Activated B cell treated with CpG ODN at 0.5 μM for 24 hours (primary cell): ENCODE results near the gene IRS2. TPM values are rescaled to one million over a fixed set of nuclear protein-coding genes. Genes with fewer than 3 reads are reported as not detected.

ENCODE experiments used
- ATAC-seq: fragments of 200-7000 bp; cut with Tn5 transposase; one replicate; pipeline ENCODE4 v1.10.0; 2021; ENCODE audit warnings: low read depth, mild to moderate bottlenecking, moderate library complexity
- CTCF ChIA-PET: fragments of 350-600 bp; sonication (Branson Sonifier 250); formaldehyde crosslinking; loops from one replicate; lab custom pipeline; 2021; ENCODE audit warnings: antibody characterized with exemption; lab: Charles Lee
- POLR2A ChIA-PET: fragments of 350-600 bp; sonication (Branson Sonifier 250); formaldehyde crosslinking; loops from one replicate; lab custom pipeline; 2021; ENCODE audit warnings: antibody characterized with exemption; lab: Charles Lee
- DNase-seq: peaks from one replicate; pipeline ENCODE4 v3.0.0; 2022
- H3K27ac Mint-ChIP-seq: one replicate; pipeline ENCODE4 v1.8.0; 2020; ENCODE audit warnings: mixed read lengths
- H3K27me3 Mint-ChIP-seq: one replicate; pipeline ENCODE4 v1.8.0; 2021; ENCODE audit warnings: mixed read lengths
- H3K36me3 Mint-ChIP-seq: one replicate; pipeline ENCODE4 v1.8.0; 2021; ENCODE audit warnings: low read depth, mixed read lengths
- H3K4me1 Mint-ChIP-seq: one replicate; pipeline ENCODE4 v1.8.0; 2021; ENCODE audit warnings: mixed read lengths
- H3K4me3 Mint-ChIP-seq: one replicate; pipeline ENCODE4 v1.8.0; 2020; ENCODE audit warnings: mild to moderate bottlenecking, mixed read lengths
- H3K9me3 Mint-ChIP-seq: one replicate; pipeline ENCODE4 v1.8.0; 2020; ENCODE audit warnings: mixed read lengths
- intact Hi-C: fragments of 100-400 bp; cut with micrococcal nuclease; formaldehyde crosslinking; loops from one replicate; pipeline ENCODE4 v1.15.1; 2024
- total RNA-seq: library from RNA; stranded (reverse); gene quantifications from 2 replicates; pipeline ENCODE4 v1.2.3, GENCODE V29; 2022
- TF ChIP-seq, protein P1 (sequence below): fragments of 200-600 bp; IDR thresholded peaks from one replicate; pipeline ENCODE4 v1.8.0; 2022; ENCODE audit warnings: antibody characterized with exemption, mild to moderate bottlenecking

Gene IRS2
- total RNA-seq, 1 donor from 2014 or later: 4.2 TPM

DNA sequence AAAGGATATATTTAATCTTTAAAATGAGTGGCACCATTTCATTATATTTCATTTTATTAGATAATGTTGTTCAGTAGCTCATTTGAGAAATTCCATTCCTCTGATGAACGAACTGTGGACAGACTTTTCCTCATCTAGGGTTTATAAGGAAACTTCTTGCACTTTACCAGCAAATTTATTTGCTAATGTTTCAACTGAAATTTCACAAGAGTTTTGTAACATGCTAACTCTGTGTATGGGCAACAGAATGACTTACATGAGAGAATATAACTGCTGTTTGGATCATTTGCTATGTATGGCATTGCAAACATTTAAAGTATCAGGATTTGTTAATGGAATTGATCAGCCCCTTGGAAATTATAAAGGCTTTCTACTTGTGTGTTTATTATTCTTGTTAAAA lies 3.7 kb upstream of the IRS2 start:
- ChIA-PET POLR2A (no interaction called here), CTCF (interaction anchor here (2.3 kb wide), 1 partner anchor 829 kb away, joined by 10 read pairs; no protein-coding TSS in a partner anchor)
- ATAC-seq (no peak), DNase-seq (no peak)
- TF ChIP-seq, protein P1, sequence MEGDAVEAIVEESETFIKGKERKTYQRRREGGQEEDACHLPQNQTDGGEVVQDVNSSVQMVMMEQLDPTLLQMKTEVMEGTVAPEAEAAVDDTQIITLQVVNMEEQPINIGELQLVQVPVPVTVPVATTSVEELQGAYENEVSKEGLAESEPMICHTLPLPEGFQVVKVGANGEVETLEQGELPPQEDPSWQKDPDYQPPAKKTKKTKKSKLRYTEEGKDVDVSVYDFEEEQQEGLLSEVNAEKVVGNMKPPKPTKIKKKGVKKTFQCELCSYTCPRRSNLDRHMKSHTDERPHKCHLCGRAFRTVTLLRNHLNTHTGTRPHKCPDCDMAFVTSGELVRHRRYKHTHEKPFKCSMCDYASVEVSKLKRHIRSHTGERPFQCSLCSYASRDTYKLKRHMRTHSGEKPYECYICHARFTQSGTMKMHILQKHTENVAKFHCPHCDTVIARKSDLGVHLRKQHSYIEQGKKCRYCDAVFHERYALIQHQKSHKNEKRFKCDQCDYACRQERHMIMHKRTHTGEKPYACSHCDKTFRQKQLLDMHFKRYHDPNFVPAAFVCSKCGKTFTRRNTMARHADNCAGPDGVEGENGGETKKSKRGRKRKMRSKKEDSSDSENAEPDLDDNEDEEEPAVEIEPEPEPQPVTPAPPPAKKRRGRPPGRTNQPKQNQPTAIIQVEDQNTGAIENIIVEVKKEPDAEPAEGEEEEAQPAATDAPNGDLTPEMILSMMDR: no peak
- Mint-ChIP-seq H3K27me3 (peaks cover 9% of the 10 kb centered on the region), H3K9me3 (no peaks in the 10 kb centered on the region), H3K36me3 (no peaks in the 10 kb centered on the region), H3K27ac (no peak overlapping the region), H3K4me1 (no peaks in the 10 kb centered on the region), H3K4me3 (no peak overlapping the region)
- intact Hi-C loops: no loop called here

DNA sequence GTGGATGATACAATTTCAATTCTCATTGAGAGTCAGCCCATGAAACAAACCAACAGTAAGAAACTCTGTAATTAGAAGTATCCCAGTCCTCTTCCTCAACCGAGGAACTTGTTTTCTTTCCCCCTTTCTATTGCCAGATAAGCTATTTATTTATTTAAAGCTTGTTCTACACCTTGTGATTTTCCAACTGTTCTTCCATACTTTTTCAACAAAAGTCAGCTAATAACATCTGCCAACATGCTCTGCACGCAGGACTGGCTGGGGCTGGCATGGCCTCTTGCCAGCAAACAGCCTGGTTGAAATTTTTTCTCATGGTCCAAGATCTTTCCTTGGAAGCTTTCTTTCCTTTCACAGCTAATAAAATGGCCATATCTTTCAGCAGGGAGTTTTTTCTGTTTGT lies 2.9 kb upstream of the IRS2 start:
- no peak for DNase-seq
- Mint-ChIP-seq H3K4me1 (no peaks in the 10 kb centered on the region), H3K27me3 (peaks cover 8% of the 10 kb centered on the region), H3K4me3 (no peak overlapping the region), H3K9me3 (no peaks in the 10 kb centered on the region), H3K36me3 (no peaks in the 10 kb centered on the region), H3K27ac (no peak overlapping the region)
- ATAC-seq: no peak
- TF ChIP-seq, protein P1: no peak
- ChIA-PET CTCF (interaction anchor here (2.3 kb wide), 1 partner anchor 828 kb away, joined by 10 read pairs; no protein-coding TSS in a partner anchor), POLR2A (no interaction called here)
- intact Hi-C loops: loop anchor here (5.0 to 10.0 kb wide), 4 partner anchors 926 to 1522 kb away; partner anchors contain the start of genes ANKRD10, ING1 and TNFSF13B

DNA sequence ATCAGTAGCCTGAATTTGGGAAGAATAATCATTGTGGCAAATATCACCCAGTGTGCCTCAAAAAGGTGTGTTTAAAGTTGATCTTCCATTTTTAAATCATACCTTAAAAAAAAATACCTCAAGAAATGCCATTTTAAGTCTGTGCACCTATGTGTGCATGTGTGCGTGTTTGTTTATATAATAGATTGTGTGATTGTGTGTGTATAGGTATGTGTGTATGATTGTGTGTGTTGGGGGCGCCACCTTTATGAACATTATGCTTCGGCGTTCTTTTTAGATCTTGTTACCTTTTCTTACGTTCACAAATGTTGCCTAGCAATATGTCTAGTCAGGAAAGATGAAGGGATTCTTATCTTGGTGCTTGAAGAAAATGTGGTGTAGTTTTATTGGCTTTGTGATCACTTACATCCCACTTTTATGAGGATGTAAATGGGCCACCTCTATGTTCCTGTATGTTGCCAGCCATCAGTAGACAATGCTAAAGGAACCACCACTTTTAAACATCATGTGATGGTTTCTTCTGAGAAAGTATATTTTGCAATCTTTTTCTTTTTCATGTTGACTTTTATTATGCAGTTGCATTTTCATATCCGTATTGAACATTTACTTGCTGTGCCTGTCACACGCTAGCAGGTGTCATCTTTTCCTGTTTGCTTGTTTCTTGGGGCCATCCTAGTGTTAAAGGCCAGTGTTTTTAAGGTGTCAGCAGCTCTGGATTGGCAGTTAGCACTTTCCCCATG lies 2.2 kb upstream of the IRS2 start:
- POLR2A ChIA-PET: no interaction called here
- ATAC-seq (no peak), DNase-seq (no peak)

DNA sequence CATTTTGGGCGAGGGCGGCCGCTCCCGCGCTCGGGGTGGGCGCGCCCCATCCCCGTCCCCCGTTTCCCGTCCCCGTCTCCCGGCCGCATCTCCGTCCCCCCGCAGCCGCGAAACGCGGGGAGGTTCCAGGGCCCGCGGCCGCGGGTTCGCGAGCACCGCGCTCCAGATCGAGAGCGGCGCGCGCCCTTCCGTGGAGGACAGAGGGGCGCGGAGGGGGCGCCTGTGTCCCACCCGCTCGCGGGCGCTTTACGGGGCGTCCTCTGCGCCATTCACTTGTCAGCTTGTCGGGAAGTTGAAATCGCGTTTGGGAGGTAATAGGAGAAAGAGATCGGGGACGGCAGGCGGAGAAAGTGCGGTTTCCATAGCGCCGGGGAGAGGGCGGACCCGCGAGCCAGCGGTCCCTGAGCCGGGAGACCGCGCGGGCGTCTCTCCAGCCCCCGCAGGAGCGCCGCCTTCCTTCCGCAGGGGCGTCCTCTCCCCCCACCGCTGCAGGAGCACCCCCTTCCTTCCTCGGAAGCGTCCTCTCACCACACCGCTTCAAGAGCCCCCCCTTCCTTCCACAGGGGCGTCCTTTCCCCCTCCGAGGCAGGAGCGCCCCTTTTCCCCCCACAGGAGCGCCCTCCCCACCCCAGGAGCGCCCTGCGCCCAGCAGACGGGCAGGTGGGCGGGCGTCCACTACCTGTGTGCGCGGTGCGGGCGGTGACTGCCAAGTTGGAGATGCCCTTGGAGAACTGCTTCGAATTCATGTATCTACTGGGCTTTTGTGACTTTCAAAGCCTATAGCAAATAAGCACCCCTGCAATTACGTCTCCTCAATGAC lies 962 bp upstream of the IRS2 start:
- TF ChIP-seq, protein P1: no peak
- peaks cover 4% of the 10 kb centered on the region for H3K27me3 Mint-ChIP-seq
- H3K27ac Mint-ChIP-seq: peak overlapping the region; percentile 46
- H3K9me3 Mint-ChIP-seq: no peaks in the 10 kb centered on the region
- intact Hi-C loops: loop anchor here (2.0 to 10.0 kb wide), 5 partner anchors 927 to 1573 kb away; partner anchors contain the start of genes ANKRD10, ING1, LIG4 and TNFSF13B
- H3K4me3 Mint-ChIP-seq: peak overlapping the region; percentile 86
- no peaks in the 10 kb centered on the region for H3K4me1 Mint-ChIP-seq
- DNase-seq (peak; percentile 31), ATAC-seq (no peak)
- no peaks in the 10 kb centered on the region for H3K36me3 Mint-ChIP-seq
- POLR2A ChIA-PET: interaction anchor here (0.6 to 1.3 kb wide), 3 partner anchors 625 to 1517 kb away, joined by 3 to 4 read pairs (median 3); no protein-coding TSS in a partner anchor
- CTCF ChIA-PET: no interaction called here

More for the DNA sequence above, 2.2 kb upstream of the IRS2 start:
- Mint-ChIP-seq H3K4me3 (no peak overlapping the region), H3K27ac (no peak overlapping the region), H3K36me3 (no peaks in the 10 kb centered on the region), H3K4me1 (no peaks in the 10 kb centered on the region), H3K9me3 (no peaks in the 10 kb centered on the region), H3K27me3 (peaks cover 4% of the 10 kb centered on the region)
- TF ChIP-seq, protein P1: no peak
- intact Hi-C loops: loop anchor here (5.0 to 10.0 kb wide), 4 partner anchors 926 to 1521 kb away; partner anchors contain the start of genes ANKRD10, ING1 and TNFSF13B
- CTCF ChIA-PET: no interaction called here
